Head of caudate nucleus (tissue), 42 donors: ENCODE results near the gene CLDN3.
"Not testable (repeated sequence)": the region's sequence is repeated elsewhere in the genome, so short reads cannot be mapped to it uniquely, and the experiment has no call there.

Source experiments
- DNase-seq, 42 donors: peaks; one replicate each; pipeline versions ENCODE4 v3.0.0 to v3.0.0-alpha.2; 2020 to 2021; ENCODE audit warnings: mixed read lengths in 7 of 42
- intact Hi-C: fragments of 100-400 bp; cut with DNase I; formaldehyde crosslinking; loops from one replicate; pipeline ENCODE4 v1.15.0; 2022

CLDN3 gene

GRCh38 chr7:73739387-73739767 lies 30.7 kb downstream of the CLDN3 start:
- DNase-seq: peak in 13 of 42 donors; percentile 4 to 50 (median 36)
- intact Hi-C loops: loop anchor here (5.0 kb wide), 1 partner anchor 103 kb away; the partner anchor contains the start of gene METTL27

- intact Hi-C loops: loop anchor here (5.0 kb wide), 1 partner anchor 104 kb away; the partner anchor contains the start of gene METTL27
- DNase-seq: peak; percentile 98 to 100 (median 99)
Observed at GRCh38 chr7:73738612-73739386, 31.3 kb downstream of the CLDN3 start, which contains the start of gene ABHD11. TSS of gene ABHD11 (minus strand) at chr7:73738802. CDS start at chr7:73738770, 32 bp downstream.

GRCh38 chr7:73738220-73738611 lies 31.9 kb downstream of the CLDN3 start:
- DNase-seq: peak in 39 of 42 donors; percentile 19 to 80 (median 51)

GRCh38 chr7:73737491-73738219 lies 32.4 kb downstream of the CLDN3 start:
- intact Hi-C loops: loop anchor here (5.0 kb wide), 1 partner anchor 105 kb away; the partner anchor contains the start of gene METTL27
- DNase-seq: no peak

More at GRCh38 chr7:73738220-73738611, 31.9 kb downstream of the CLDN3 start:
- intact Hi-C loops: loop anchor here (5.0 kb wide), 1 partner anchor 104 kb away; the partner anchor contains the start of gene METTL27

GRCh38 chr7:73736885-73737284 lies 33.2 kb downstream of the CLDN3 start:
- intact Hi-C loops: loop anchor here (5.0 kb wide), 1 partner anchor 105 kb away; the partner anchor contains the start of gene METTL27
- no peak for DNase-seq

- intact Hi-C loops: loop anchor here (5.0 kb wide), 1 partner anchor 107 kb away; the partner anchor contains the start of gene METTL27
- no peak for DNase-seq
Observed at GRCh38 chr7:73735528-73735905, 34.6 kb downstream of the CLDN3 start.

GRCh38 chr7:73734619-73735527 lies 35.2 kb downstream of the CLDN3 start:
- DNase-seq: peak in 35 of 42 donors; percentile 13 to 78 (median 50)
- intact Hi-C loops: loop anchor here (5.0 kb wide), 1 partner anchor 107 kb away; the partner anchor contains the start of gene METTL27

GRCh38 chr7:73732397-73732796 lies 37.7 kb downstream of the CLDN3 start:
- DNase-seq: no peak
- intact Hi-C loops: no loop called here

- DNase-seq: no peak
- intact Hi-C loops: no loop called here
Observed at GRCh38 chr7:73730485-73730884, 39.6 kb downstream of the CLDN3 start.

GRCh38 chr7:73728551-73728950 lies 41.5 kb downstream of the CLDN3 start:
- intact Hi-C loops: no loop called here
- no peak for DNase-seq

- intact Hi-C loops: no loop called here
- no peak for DNase-seq
Observed at GRCh38 chr7:73727952-73728351, 42.1 kb downstream of the CLDN3 start.

- no peak for DNase-seq
- intact Hi-C loops: no loop called here
Observed at GRCh38 chr7:73726083-73726466, 44.0 kb downstream of the CLDN3 start.

GRCh38 chr7:73723813-73724212 lies 46.3 kb downstream of the CLDN3 start:
- intact Hi-C loops: no loop called here
- no peak for DNase-seq

GRCh38 chr7:73722785-73723184 lies 47.3 kb downstream of the CLDN3 start:
- DNase-seq: no peak
- intact Hi-C loops: no loop called here

- DNase-seq, intact Hi-C loops: not testable (repeated sequence)
Observed at GRCh38 chr7:73722182-73722581, 47.9 kb downstream of the CLDN3 start.

GRCh38 chr7:73721377-73721817 lies 48.7 kb downstream of the CLDN3 start:
- DNase-seq: peak in 35 of 42 donors; percentile 26 to 80 (median 59)
- intact Hi-C loops: no loop called here

- intact Hi-C loops, DNase-seq: not testable (repeated sequence)
Observed at GRCh38 chr7:73720443-73720842, 49.6 kb downstream of the CLDN3 start.

GRCh38 chr7:73719806-73720169 lies 50.3 kb downstream of the CLDN3 start:
- intact Hi-C loops: loop anchor here (5.0 to 10.0 kb wide), 2 partner anchors 37 to 145 kb away; partner anchors contain the start of genes BUD23, DNAJC30 and TBL2

More at GRCh38 chr7:73719806-73720169, 50.3 kb downstream of the CLDN3 start:
- DNase-seq: no peak
